Breast epithelium (tissue), 4 donors: ENCODE data around the gene ATP13A2. TPM values are rescaled to one million over a fixed set of nuclear protein-coding genes. Genes with fewer than 3 reads are reported as not detected.

ENCODE experiments used
- DNase-seq, 2 donors: peaks; one replicate each; pipeline ENCODE4 v3.0.0-alpha.2; 2019; ENCODE audit warnings: low spot score in 2 of 2
- H3K27ac ChIP-seq, 2 donors: fragments of 200-600 bp; sonication (generic) in 1 of 2; one replicate each; pipeline ENCODE4 v1.5.1; 2016 to 2019; ENCODE audit warnings: mild to moderate bottlenecking in 1 of 2
- H3K27me3 ChIP-seq, 2 donors: fragments of 200-600 bp; sonication (generic) in 1 of 2; one replicate each; pipeline versions ENCODE4 v1.5.1 to v1.6.0; 2017 to 2019; ENCODE audit warnings: control low read depth in 1 of 2, mild to moderate bottlenecking in 1 of 2
- H3K36me3 ChIP-seq: fragments of 200-600 bp; one replicate; pipeline ENCODE4 v1.5.1; 2019
- H3K4me1 ChIP-seq, 2 donors: fragments of 200-600 bp; sonication (generic); one replicate each; pipeline ENCODE4 v1.5.1; 2016 to 2019; ENCODE audit warnings: control low read depth in 1 of 2
- H3K4me3 ChIP-seq, 3 donors: fragments of 200-600 bp; sonication (generic); 1 replicate in 2 of 3; 2 replicates in 1 of 3; pipeline ENCODE4 v1.5.1; 2016 to 2019; ENCODE audit warnings: mild to moderate bottlenecking in 3 of 3, moderate library complexity in 2 of 3
- H3K9me3 ChIP-seq, 2 donors: fragments of 200-600 bp; sonication (generic) in 1 of 2; one replicate each; pipeline ENCODE4 v1.5.1; 2016 to 2019; ENCODE audit warnings: control low read depth in 1 of 2
- CTCF ChIP-seq, 3 donors: fragments of 450-650 bp; IDR thresholded peaks; one replicate each; pipeline ENCODE4 v1.5.1; 2016 to 2017; ENCODE audit warnings: antibody characterized with exemption in 3 of 3, mild to moderate bottlenecking in 3 of 3, moderate library complexity in 3 of 3
- POLR2A ChIP-seq: fragments of 450-650 bp; IDR thresholded peaks from one replicate; pipeline ENCODE4 v1.6.1; 2016; ENCODE audit warnings: antibody characterized with exemption, mild to moderate bottlenecking, moderate library complexity
- POLR2AphosphoS5 ChIP-seq, 3 donors: sonication (generic); formaldehyde crosslinking; IDR thresholded peaks; one replicate each; pipeline ENCODE4 v1.6.1; 2017; ENCODE audit warnings: antibody characterized with exemption in 3 of 3
- intact Hi-C: fragments of 100-400 bp; cut with DNase I; formaldehyde crosslinking; loops from one replicate; pipeline ENCODE4 v1.15.1; 2023; ENCODE audit warnings: low total_unique reads
- total RNA-seq, 3 donors: library from RNA; depleted of rRNA; stranded (reverse); fragments of >200 nt; gene quantifications; one replicate each; pipeline ENCODE4 v1.1.0, GENCODE V29; 2016

Gene ATP13A2
- total RNA-seq, 3 donors from 2014 or later, result 17.3 to 31.5 (median 31.3) TPM

- intact Hi-C loops, result no loop called here
- TF ChIP-seq POLR2AphosphoS5 (IDR thresholded peaks at IDR 0.05) (no peak), CTCF (IDR thresholded peaks at IDR 0.05) (no peak), POLR2A (no peak)
- no peaks in the 10 kb centered on the region for H3K36me3 ChIP-seq
Measured at GRCh38 chr1:16998589-16998988, 13.1 kb downstream of the ATP13A2 start.

GRCh38 chr1:16996845-16997244 is 14.9 kb downstream of the ATP13A2 start:
- Histone ChIP-seq H3K4me1 (no peaks in the 10 kb centered on the region), H3K27ac (no peak overlapping the region), H3K9me3 (no peaks in the 10 kb centered on the region), H3K27me3 (no peaks in the 10 kb centered on the region), H3K36me3 (no peaks in the 10 kb centered on the region), H3K4me3 (no peak overlapping the region)
- TF ChIP-seq POLR2A (no peak), CTCF (IDR thresholded peaks at IDR 0.05) (no peak), POLR2AphosphoS5 (IDR thresholded peaks at IDR 0.05) (no peak)
- intact Hi-C loops, result no loop called here
- no peak for DNase-seq

More at GRCh38 chr1:16998589-16998988, 13.1 kb downstream of the ATP13A2 start:
- Histone ChIP-seq H3K27ac (no peak overlapping the region), H3K4me3 (no peak overlapping the region), H3K4me1 (no peaks in the 10 kb centered on the region), H3K27me3 (no peaks in the 10 kb centered on the region), H3K9me3 (no peaks in the 10 kb centered on the region)
- no peak for DNase-seq

- Histone ChIP-seq H3K27ac (no peak overlapping the region), H3K9me3 (no peaks in the 10 kb centered on the region), H3K4me3 (no peak overlapping the region), H3K27me3 (no peaks in the 10 kb centered on the region), H3K36me3 (no peaks in the 10 kb centered on the region), H3K4me1 (no peaks in the 10 kb centered on the region)
- TF ChIP-seq POLR2A (no peak), CTCF (IDR thresholded peaks at IDR 0.05) (no peak), POLR2AphosphoS5 (IDR thresholded peaks at IDR 0.05) (no peak)
- intact Hi-C loops, result no loop called here
- no peak for DNase-seq
Measured at GRCh38 chr1:16993521-16994038, 18.1 kb downstream of the ATP13A2 start.

GRCh38 chr1:16992675-16993074 is 19.1 kb downstream of the ATP13A2 start:
- TF ChIP-seq POLR2AphosphoS5 (IDR thresholded peaks at IDR 0.05) (no peak), CTCF (IDR thresholded peaks at IDR 0.05) (no peak)
- intact Hi-C loops, result no loop called here
- H3K27me3 ChIP-seq, result no peaks in the 10 kb centered on the region
- no peak overlapping the region for H3K4me3 ChIP-seq
- no peak overlapping the region for H3K27ac ChIP-seq
- H3K9me3 ChIP-seq, result no peaks in the 10 kb centered on the region
- DNase-seq, result no peak
- H3K36me3 ChIP-seq, result no peaks in the 10 kb centered on the region
- H3K4me1 ChIP-seq, result no peaks in the 10 kb centered on the region

GRCh38 chr1:16992102-16992501 is 19.6 kb downstream of the ATP13A2 start:
- no peaks in the 10 kb centered on the region for H3K27me3 ChIP-seq
- no peak overlapping the region for H3K27ac ChIP-seq
- H3K4me3 ChIP-seq, result no peak overlapping the region
- no peaks in the 10 kb centered on the region for H3K9me3 ChIP-seq
- no peak for TF ChIP-seq CTCF (IDR thresholded peaks at IDR 0.05)
- no peak for TF ChIP-seq POLR2AphosphoS5 (IDR thresholded peaks at IDR 0.05)
- no peak for TF ChIP-seq POLR2A
- intact Hi-C loops, result no loop called here
- no peaks in the 10 kb centered on the region for H3K36me3 ChIP-seq
- no peak for DNase-seq
- no peaks in the 10 kb centered on the region for H3K4me1 ChIP-seq
